ENCODE measurements around the gene CDCA8.

DNA sequence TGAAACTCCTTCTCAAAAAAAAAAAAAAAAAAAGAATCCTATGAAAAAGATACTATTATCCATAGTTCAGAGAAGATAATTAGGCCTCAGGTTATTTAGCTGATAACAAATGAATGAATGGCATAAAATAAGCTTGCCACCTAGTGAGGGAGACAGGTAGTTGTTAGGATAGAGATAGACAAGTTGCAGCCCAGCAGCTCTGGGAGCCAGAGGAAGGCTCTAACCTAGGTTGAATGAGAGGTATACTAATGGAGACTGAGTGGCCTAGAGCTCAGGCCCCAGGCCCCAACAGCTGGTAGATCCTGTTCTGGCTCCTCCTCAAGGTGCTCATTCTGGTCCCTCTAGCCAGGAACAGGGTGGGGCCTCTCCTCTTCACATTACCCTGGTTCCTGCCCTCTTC, 37.0 kb upstream of the CDCA8 start:
- no peak for TF ChIP-seq POLR2AphosphoS5 (IDR thresholded peaks at IDR 0.05)
- TF ChIP-seq, protein P1, sequence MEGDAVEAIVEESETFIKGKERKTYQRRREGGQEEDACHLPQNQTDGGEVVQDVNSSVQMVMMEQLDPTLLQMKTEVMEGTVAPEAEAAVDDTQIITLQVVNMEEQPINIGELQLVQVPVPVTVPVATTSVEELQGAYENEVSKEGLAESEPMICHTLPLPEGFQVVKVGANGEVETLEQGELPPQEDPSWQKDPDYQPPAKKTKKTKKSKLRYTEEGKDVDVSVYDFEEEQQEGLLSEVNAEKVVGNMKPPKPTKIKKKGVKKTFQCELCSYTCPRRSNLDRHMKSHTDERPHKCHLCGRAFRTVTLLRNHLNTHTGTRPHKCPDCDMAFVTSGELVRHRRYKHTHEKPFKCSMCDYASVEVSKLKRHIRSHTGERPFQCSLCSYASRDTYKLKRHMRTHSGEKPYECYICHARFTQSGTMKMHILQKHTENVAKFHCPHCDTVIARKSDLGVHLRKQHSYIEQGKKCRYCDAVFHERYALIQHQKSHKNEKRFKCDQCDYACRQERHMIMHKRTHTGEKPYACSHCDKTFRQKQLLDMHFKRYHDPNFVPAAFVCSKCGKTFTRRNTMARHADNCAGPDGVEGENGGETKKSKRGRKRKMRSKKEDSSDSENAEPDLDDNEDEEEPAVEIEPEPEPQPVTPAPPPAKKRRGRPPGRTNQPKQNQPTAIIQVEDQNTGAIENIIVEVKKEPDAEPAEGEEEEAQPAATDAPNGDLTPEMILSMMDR (IDR thresholded peaks at IDR 0.05), result no peak
